GM12878 (cell line): Measurements from ENCODE around the gene SORCS2. TPM values are rescaled to one million over a fixed set of nuclear protein-coding genes. Genes with fewer than 3 reads are reported as not detected.

Source experiments
- ATAC-seq: fragments of 200-7000 bp; cut with Tn5 transposase; 3 replicates; pipeline ENCODE4 v1.9.1; 2020; ENCODE audit warnings: mild to moderate bottlenecking, moderate library complexity
- BruUV-seq: library from RNA; stranded (reverse); fragments of 400-500 nt; replicated peaks from 2 replicates; lab custom pipeline; 2021; lab: Mats Ljungman, UMichigan
- CTCF ChIA-PET: fragments of 300-600 bp; sonication (Branson Sonifier 250); formaldehyde crosslinking; extraction: SDS; loops from one replicate; lab custom pipeline; 2021; ENCODE audit warnings: inconsistent platforms; lab: Yijun Ruan, JAX
- POLR2A ChIA-PET: fragments of 350-600 bp; formaldehyde crosslinking; extraction: SDS; loops from one replicate; lab custom pipeline; 2021; ENCODE audit warnings: inconsistent platforms; lab: Charles Lee
- RAD21 ChIA-PET: fragments of 300-600 bp; sonication (Branson Sonifier 250); formaldehyde crosslinking; loops from one replicate; lab custom pipeline; 2023; ENCODE audit warnings: antibody characterized with exemption; ENCODE audit not compliant: unreplicated experiment; lab: Charles Lee
- SMC1A ChIA-PET: fragments of 300-600 bp; sonication (Branson Sonifier 250); formaldehyde crosslinking; loops from one replicate; lab custom pipeline; 2023; ENCODE audit not compliant: unreplicated experiment, uncharacterized antibody; lab: Charles Lee
- DNase-seq: peaks from one replicate; pipeline ENCODE4 v3.0.0-alpha.2; 2011; ENCODE audit warnings: low read depth, low spot score
- FAIRE-seq: peaks from 3 replicates; lab custom pipeline; 2011; peaks lifted over from hg19 to GRCh38; lab: Jason Lieb, UNC
- H2AFZ ChIP-seq: 2 replicates; pipeline ENCODE4 v1.6.0; 2011; ENCODE audit warnings: low read depth, low read length, control low read depth; ENCODE audit not compliant: control insufficient read depth
- H3K27ac ChIP-seq: 2 replicates; pipeline ENCODE4 v1.5.1; 2011; ENCODE audit warnings: control low read depth; ENCODE audit not compliant: control insufficient read depth, insufficient read depth
- H3K27me3 ChIP-seq, 2 experiments: replicated peaks in 1 of 2; 2 replicates each; pipeline versions ENCODE4 v1.6.0 to v1.6.1; 2011; ENCODE audit warnings: low read length in 1 of 2; ENCODE audit not compliant: control insufficient read depth in 2 of 2, insufficient read depth in 2 of 2
- H3K36me3 ChIP-seq, 2 experiments: 2 replicates each; pipeline ENCODE4 v1.5.1; 2011; ENCODE audit warnings: low read length in 1 of 2; ENCODE audit not compliant: control insufficient read depth in 2 of 2, insufficient read depth in 2 of 2
- H3K4me1 ChIP-seq: 2 replicates; pipeline ENCODE4 v1.6.1; 2011; ENCODE audit warnings: mild to moderate bottlenecking, low read length, moderate library complexity, mixed read lengths; ENCODE audit not compliant: control insufficient read depth, insufficient read depth
- H3K4me2 ChIP-seq: 2 replicates; pipeline ENCODE4 v1.6.0; 2011; ENCODE audit warnings: control low read depth; ENCODE audit not compliant: control insufficient read depth, insufficient read depth
- H3K4me3 ChIP-seq: fragments of 200-600 bp; sonication (generic); 2 replicates; pipeline ENCODE4 v1.5.1; 2016
- H3K79me2 ChIP-seq: 2 replicates; pipeline ENCODE4 v1.6.0; 2011; ENCODE audit warnings: low read length; ENCODE audit not compliant: control insufficient read depth, insufficient read depth
- H3K9ac ChIP-seq: 2 replicates; pipeline ENCODE4 v1.8.0; 2011; ENCODE audit warnings: low read length, control low read depth, mixed read lengths; ENCODE audit not compliant: control insufficient read depth, insufficient read depth
- H3K9me3 ChIP-seq: replicated peaks from 3 replicates; pipeline ENCODE4 v1.5.1; 2011; ENCODE audit warnings: mild to moderate bottlenecking, low read length; ENCODE audit not compliant: control insufficient read depth, insufficient read depth
- H4K20me1 ChIP-seq: 2 replicates; pipeline ENCODE4 v1.6.0; 2011; ENCODE audit not compliant: control insufficient read depth, insufficient read depth
- NFXL1 ChIP-seq: fragments of 450-650 bp; IDR thresholded peaks from 2 replicates; pipeline ENCODE4 v1.6.1; 2017; ENCODE audit warnings: antibody characterized with exemption, mild to moderate bottlenecking, borderline replicate concordance
- PBX3 ChIP-seq: IDR thresholded peaks from 2 replicates; pipeline ENCODE4 v1.6.1; 2011; ENCODE audit warnings: mild to moderate bottlenecking, low read depth, low read length, moderate library complexity; ENCODE audit not compliant: insufficient replicate concordance
- POU2F2 ChIP-seq: IDR thresholded peaks from 3 replicates; pipeline ENCODE4 v1.6.1; 2011; ENCODE audit warnings: low read depth, mild to moderate bottlenecking, low read length, borderline replicate concordance
- SMAD5 ChIP-seq: IDR thresholded peaks from 2 replicates; pipeline ENCODE4 v1.6.1; 2016; ENCODE audit warnings: antibody characterized with exemption, low read depth
- ZBTB4 ChIP-seq: fragments of 450-650 bp; formaldehyde crosslinking; IDR thresholded peaks from 2 replicates; pipeline ENCODE4 v1.4.0; 2022; ENCODE audit warnings: mild to moderate bottlenecking, moderate library complexity
- WGBS: methylation state at CpG from one replicate; pipeline ENCODE4 v1.1.6; 2016; ENCODE audit warnings: low lambda C conversion rate; ENCODE audit not compliant: insufficient replicate concordance, insufficient coverage; ENCODE audit errors: missing lambda C conversion rate; 5-methylcytosine and 5-hydroxymethylcytosine counted together
- in situ Hi-C: fragments of 300-500 bp; cut with MboI; formaldehyde crosslinking; loops from 9 replicates; pipeline ENCODE4 v1.14.3; 2018; ENCODE audit warnings: mixed read lengths
- intact Hi-C: fragments of 100-400 bp; cut with micrococcal nuclease; formaldehyde crosslinking; loops from one replicate; pipeline ENCODE4 v1.14.2; 2022; ENCODE audit not compliant: unreplicated experiment
- polyA plus RNA-seq, 11 experiments: library from polyadenylated mRNA; depleted of rRNA in 4 of 11; unstranded in 6 of 11; stranded (reverse) in 5 of 11; fragments of >200 nt; fragmentation: Nextera tagmentation in 4 of 11; fragmentation: Illumina TruSeq in 1 of 11; extraction: Ambion mirVana in 4 of 11; extraction: Trizol in 1 of 11; gene quantifications; 1 replicate in 1 of 11; 2 replicates in 10 of 11; pipeline versions ENCODE4 v1.2.1 to v1.2.3, GENCODE V29; 2011 to 2016; ENCODE audit warnings: inconsistent platforms in 2 of 11, missing spikeins in 2 of 11, low read depth in 1 of 11
- total RNA-seq, 4 experiments: library from RNA; depleted of rRNA in 3 of 4; stranded (reverse); fragments of >200 nt in 3 of 4; fragmentation: Illumina TruSeq in 1 of 4; extraction: Trizol in 1 of 4; gene quantifications; 2 replicates each; pipeline versions ENCODE4 v1.2.1 to v1.2.3, GENCODE V29; 2013 to 2021
- TF ChIP-seq, protein P1 (sequence below): IDR thresholded peaks from 2 replicates; pipeline ENCODE4 v1.6.1; 2011; ENCODE audit warnings: low read depth, low read length, improper control_type of control experiment, borderline replicate concordance

Gene SORCS2
- total and polyA plus RNA-seq, 10 of the 15 experiments (the other 5 are each of a cell fraction or from before 2014, with no cell fraction given), result 0.01 to 0.15 (median 0.05) TPM; not detected in 5

- RAD21 ChIA-PET, result no interaction called here
- Histone ChIP-seq H2AFZ (no peak overlapping the region), H3K9me3 (no peaks in the 10 kb centered on the region), H3K4me2 (no peak overlapping the region), H4K20me1 (no peaks in the 10 kb centered on the region), H3K4me3 (no peak overlapping the region), H3K4me1 (no peaks in the 10 kb centered on the region), H3K79me2 (no peaks in the 10 kb centered on the region), H3K27me3 (no peaks in the 10 kb centered on the region), H3K27ac (no peak overlapping the region), H3K9ac (no peak overlapping the region), H3K36me3 (no peaks in the 10 kb centered on the region)
- CTCF ChIA-PET, result no interaction called here
- SMC1A ChIA-PET, result no interaction called here
- TF ChIP-seq SMAD5 (no peak), POU2F2 (no peak), NFXL1 (0 out of 2 replicates have a peak, but pooled peaks have one; percentile 73)
- ATAC-seq, result no peak; the same call in 2 of the 3 replicates
- WGBS, result 58% methylated on average over 7 of the region's 7 CpGs
- POLR2A ChIA-PET, result no interaction called here
- intact Hi-C loops, result loop anchor here (2.0 kb wide), 1 partner anchor 101 kb away; the partner anchor contains the start of gene SORCS2
- no peak for DNase-seq
- no peak for FAIRE-seq
- BruUV-seq, result no TSS peak
- in situ Hi-C loops, result no loop called here
Observed at GRCh38 chr4:7294176-7294756, 101.9 kb downstream of the SORCS2 start.

- BruUV-seq, result no TSS peak
- FAIRE-seq (no peak), DNase-seq (no peak), ATAC-seq (no peak)
- Histone ChIP-seq H3K79me2 (no peaks in the 10 kb centered on the region), H3K36me3 (no peaks in the 10 kb centered on the region), H3K27ac (no peak overlapping the region), H3K4me1 (no peaks in the 10 kb centered on the region), H3K27me3 (no peaks in the 10 kb centered on the region; a peak in 1 of 4 replicates), H2AFZ (no peak overlapping the region), H4K20me1 (no peaks in the 10 kb centered on the region), H3K9me3 (no peaks in the 10 kb centered on the region), H3K4me2 (no peak overlapping the region), H3K4me3 (no peak overlapping the region), H3K9ac (no peak overlapping the region)
- intact Hi-C loops, result loop anchor here (2.0 kb wide), 1 partner anchor 103 kb away; the partner anchor contains the start of gene SORCS2
- ChIA-PET RAD21 (no interaction called here), CTCF (interaction anchor here (1.3 kb wide), 1 partner anchor 103 kb away, joined by 4 read pairs; the partner anchor contains the start of gene SORCS2), POLR2A (no interaction called here), SMC1A (no interaction called here)
- TF ChIP-seq PBX3 (no peak), ZBTB4 (CRISPR knock-in tag) (no peak)
- TF ChIP-seq, protein P1, sequence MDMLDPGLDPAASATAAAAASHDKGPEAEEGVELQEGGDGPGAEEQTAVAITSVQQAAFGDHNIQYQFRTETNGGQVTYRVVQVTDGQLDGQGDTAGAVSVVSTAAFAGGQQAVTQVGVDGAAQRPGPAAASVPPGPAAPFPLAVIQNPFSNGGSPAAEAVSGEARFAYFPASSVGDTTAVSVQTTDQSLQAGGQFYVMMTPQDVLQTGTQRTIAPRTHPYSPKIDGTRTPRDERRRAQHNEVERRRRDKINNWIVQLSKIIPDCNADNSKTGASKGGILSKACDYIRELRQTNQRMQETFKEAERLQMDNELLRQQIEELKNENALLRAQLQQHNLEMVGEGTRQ, result no peak
- WGBS, result 67% methylated on average over 21 of the region's 22 CpGs
- in situ Hi-C loops, result no loop called here
Observed at GRCh38 chr4:7295197-7295910, 103.0 kb downstream of the SORCS2 start.
